MCF 10A (cell line): ENCODE data around the gene FAM240A. TPM values are rescaled to one million over a fixed set of nuclear protein-coding genes. Genes with fewer than 3 reads are reported as not detected.

Experiments used
- BruUV-seq: library from RNA; stranded (reverse); fragments of 400-500 nt; replicated peaks from 2 replicates; lab custom pipeline; 2021; lab: Mats Ljungman, UMichigan
- CTCF ChIA-PET: fragments of 300-600 bp; sonication (Branson Sonifier 250); formaldehyde crosslinking; extraction: SDS; loops from one replicate; lab custom pipeline; 2021; ENCODE audit warnings: antibody characterized with exemption, inconsistent platforms; lab: Yijun Ruan, JAX
- POLR2A ChIA-PET: fragments of 300-600, 350-650 bp; sonication (Branson Sonifier 250); formaldehyde crosslinking; extraction: SDS; loops from one replicate; lab custom pipeline; 2020; ENCODE audit warnings: antibody characterized with exemption, inconsistent platforms; lab: Yijun Ruan, JAX
- DNase-seq: peaks from one replicate; pipeline ENCODE4 v3.0.0-alpha.2; 2018; ENCODE audit not compliant: unreplicated experiment
- H3K27ac Mint-ChIP-seq: one replicate; pipeline ENCODE4 v1.8.0; 2022; ENCODE audit warnings: mild to moderate bottlenecking, low read depth, mixed read lengths; ENCODE audit not compliant: unreplicated experiment
- H3K27me3 Mint-ChIP-seq: one replicate; pipeline ENCODE4 v1.8.0; 2022; ENCODE audit warnings: mixed read lengths; ENCODE audit not compliant: insufficient read depth, unreplicated experiment
- H3K36me3 Mint-ChIP-seq: one replicate; pipeline ENCODE4 v1.8.0; 2022; ENCODE audit warnings: mild to moderate bottlenecking, moderate library complexity, mixed read lengths; ENCODE audit not compliant: insufficient read depth, unreplicated experiment
- H3K4me1 Mint-ChIP-seq: one replicate; pipeline ENCODE4 v1.8.0; 2022; ENCODE audit warnings: mixed read lengths; ENCODE audit not compliant: insufficient read depth, unreplicated experiment
- H3K4me3 Mint-ChIP-seq: one replicate; pipeline ENCODE4 v1.8.0; 2022; ENCODE audit warnings: mild to moderate bottlenecking, moderate library complexity, mixed read lengths; ENCODE audit not compliant: unreplicated experiment
- H3K9me3 Mint-ChIP-seq: one replicate; pipeline ENCODE4 v1.8.0; 2022; ENCODE audit warnings: mixed read lengths; ENCODE audit not compliant: unreplicated experiment
- CTCF ChIP-seq: fragments of 200-600 bp; IDR thresholded peaks from one replicate; pipeline ENCODE4 v1.8.0; 2022; ENCODE audit warnings: antibody characterized with exemption, mild to moderate bottlenecking; ENCODE audit not compliant: unreplicated experiment
- intact Hi-C: fragments of 100-400 bp; cut with micrococcal nuclease; formaldehyde crosslinking; loops from 2 replicates; pipeline ENCODE4 v1.14.1; 2022
- total RNA-seq: library from RNA; stranded (reverse); gene quantifications from 2 replicates; pipeline ENCODE4 v1.2.3, GENCODE V29; 2022

The FAM240A gene
- total RNA-seq, 1 experiment from 2014 or later: not detected

DNA sequence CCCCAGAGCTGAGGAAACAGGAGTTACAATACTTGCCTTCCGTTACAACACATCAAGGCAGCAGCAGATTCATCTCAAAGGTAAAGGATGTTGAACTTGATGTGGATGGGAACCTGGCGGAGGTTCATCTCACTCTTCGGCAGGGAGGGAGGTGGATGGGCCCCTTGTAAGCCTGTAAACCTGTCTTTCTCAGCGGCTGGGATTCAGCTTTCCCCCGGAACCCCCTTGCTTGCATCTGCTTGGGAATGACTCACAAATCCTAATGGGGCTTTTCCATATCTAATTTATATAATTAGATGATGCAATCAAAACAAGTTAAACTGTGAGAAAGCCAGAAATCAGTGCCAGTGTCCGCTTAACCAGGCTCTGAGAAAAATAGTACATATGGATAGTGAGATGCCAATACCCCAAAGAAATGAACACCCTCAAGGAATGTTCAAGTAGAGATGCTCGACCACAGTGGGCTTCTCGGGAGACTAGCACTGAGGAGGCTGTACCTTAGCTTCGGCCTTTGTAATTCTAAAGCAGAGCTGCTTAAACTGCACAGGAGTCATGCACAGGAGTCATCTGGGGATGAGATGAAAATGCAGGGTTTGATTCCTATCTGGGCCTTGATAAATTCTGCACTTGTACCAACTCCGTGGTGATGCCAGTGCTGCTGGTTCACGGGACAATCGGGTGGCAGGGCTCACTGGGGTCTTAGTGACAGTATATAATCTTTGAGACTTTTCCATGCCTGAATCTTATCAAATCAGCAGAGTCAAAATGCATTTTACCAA is 2.2 kb upstream of the FAM240A start:
- BruUV-seq: no TSS peak
- Mint-ChIP-seq H3K27ac (no peak overlapping the region), H3K4me3 (no peak overlapping the region), H3K36me3 (no peaks in the 10 kb centered on the region), H3K9me3 (no peaks in the 10 kb centered on the region), H3K4me1 (peaks cover 2% of the 10 kb centered on the region), H3K27me3 (peaks cover 33% of the 10 kb centered on the region)
- no peak for TF ChIP-seq CTCF
- ChIA-PET CTCF (interaction anchor here (0.5 to 1.0 kb wide), 2 partner anchors 11 to 20 kb away, joined by 3 read pairs; no protein-coding TSS in a partner anchor), POLR2A (interaction anchor here (0.5 to 2.1 kb wide), 3 partner anchors 20 to 854 kb away, joined by 3 to 5 read pairs (median 3); no protein-coding TSS in a partner anchor)
- intact Hi-C loops: no loop called here
- no peak for DNase-seq

- ChIA-PET CTCF (no interaction called here), POLR2A (interaction anchor here (1.1 kb wide), 1 partner anchor 12 kb away, joined by 5 read pairs; no protein-coding TSS in a partner anchor)
- Mint-ChIP-seq H3K4me3 (no peak overlapping the region), H3K27ac (no peak overlapping the region), H3K36me3 (no peaks in the 10 kb centered on the region), H3K9me3 (no peaks in the 10 kb centered on the region), H3K4me1 (peaks cover 5% of the 10 kb centered on the region), H3K27me3 (peaks cover 46% of the 10 kb centered on the region)
- no peak for DNase-seq
- intact Hi-C loops: no loop called here
- no TSS peak for BruUV-seq
- TF ChIP-seq CTCF: no peak
Measured at GRCh38 chr3:46613313-46614005, 1.1 kb downstream of the FAM240A start.

GRCh38 chr3:46614431-46614830 is 2.1 kb downstream of the FAM240A start:
- ChIA-PET POLR2A (interaction anchor here (0.7 to 1.1 kb wide), 2 partner anchors 11 to 56 kb away, joined by 3 to 5 read pairs; no protein-coding TSS in a partner anchor), CTCF (interaction anchor here (0.6 to 1.1 kb wide), 3 partner anchors 10 to 136 kb away, joined by 3 to 4 read pairs (median 3); no protein-coding TSS in a partner anchor)
- no TSS peak for BruUV-seq
- intact Hi-C loops: no loop called here
- H3K9me3 Mint-ChIP-seq: no peaks in the 10 kb centered on the region
- no peaks in the 10 kb centered on the region for H3K36me3 Mint-ChIP-seq
- peaks cover 56% of the 10 kb centered on the region for H3K27me3 Mint-ChIP-seq
- H3K4me3 Mint-ChIP-seq: no peak overlapping the region
- peaks cover 5% of the 10 kb centered on the region for H3K4me1 Mint-ChIP-seq
- no peak for DNase-seq
- TF ChIP-seq CTCF: no peak
- H3K27ac Mint-ChIP-seq: no peak overlapping the region
